Right renal pelvis (tissue), 4 donors: Measurements from ENCODE around the gene RPN1. TPM values are rescaled to one million over a fixed set of nuclear protein-coding genes. Genes with fewer than 3 reads are reported as not detected.

ENCODE experiments used
- DNase-seq, 4 donors: peaks; one replicate each; pipeline ENCODE4 v3.0.0-alpha.2; 2013; ENCODE audit warnings: low read depth in 4 of 4, low spot score in 3 of 4, missing footprints in 1 of 4
- polyA plus RNA-seq, 4 donors: library from polyadenylated mRNA; unstranded; fragments of 120-200 nt; gene quantifications; one replicate each; pipeline ENCODE4 v1.2.1, GENCODE V29; 2013; ENCODE audit not compliant: insufficient read length in 4 of 4

Gene RPN1
- polyA plus RNA-seq, 4 donors = 212 to 227 (median 213) TPM

- no peak for DNase-seq
Observed at GRCh38 chr3:128585189-128585588, 65.4 kb downstream of the RPN1 start.

GRCh38 chr3:128584412-128585020, 66.1 kb downstream of the RPN1 start:
- DNase-seq = peak in 3 of 4 donors; percentile 43 to 59 (median 56)

GRCh38 chr3:128581566-128581965, 69.1 kb downstream of the RPN1 start:
- DNase-seq = no peak

- no peak for DNase-seq
Observed at GRCh38 chr3:128579927-128580326, 70.7 kb downstream of the RPN1 start.

GRCh38 chr3:128578346-128578745, 72.3 kb downstream of the RPN1 start:
- no peak for DNase-seq

GRCh38 chr3:128577711-128578110, 72.9 kb downstream of the RPN1 start:
- DNase-seq = no peak

GRCh38 chr3:128576290-128576689, 74.3 kb downstream of the RPN1 start:
- no peak for DNase-seq

- DNase-seq = no peak
Observed at GRCh38 chr3:128575777-128576176, 74.8 kb downstream of the RPN1 start.

- DNase-seq = no peak
Observed at GRCh38 chr3:128573707-128574162, 76.9 kb downstream of the RPN1 start.

GRCh38 chr3:128573160-128573559, 77.5 kb downstream of the RPN1 start:
- no peak for DNase-seq

- DNase-seq = no peak
Observed at GRCh38 chr3:128572644-128573105, 77.9 kb downstream of the RPN1 start.

- DNase-seq = no peak
Observed at GRCh38 chr3:128572013-128572412, 78.6 kb downstream of the RPN1 start.

Other genes starting within 250 kb of the RPN1 start
- not detected for gene DNAJB8, start 183.9 kb downstream of the RPN1 start, polyA plus RNA-seq
- 10 to 100 TPM; 38.8 to 47.6 (median 43.6) TPM for gene GATA2, start 157.6 kb downstream of the RPN1 start, polyA plus RNA-seq
- gene RAB7A, start 75.4 kb upstream of the RPN1 start, polyA plus RNA-seq = 100 to 1,000 TPM; 242 to 320 (median 290) TPM
- 10 to 100 TPM; 30.3 to 40.6 (median 38.4) TPM for gene ACAD9, start 228.8 kb upstream of the RPN1 start, polyA plus RNA-seq